Esophagus squamous epithelium (tissue), 4 donors: ENCODE data around the gene OTOG.

ENCODE experiments used
- CTCF ChIP-seq, 6 experiments: fragments of 450-650 bp in 4 of 6; fragments of 200-600 bp in 2 of 6; sonication (generic) in 2 of 6; IDR thresholded peaks; one replicate each; pipeline ENCODE4 v1.5.1; 2016 to 2019; ENCODE audit warnings: antibody characterized with exemption in 6 of 6, mild to moderate bottlenecking in 4 of 6, moderate library complexity in 4 of 6
- POLR2A ChIP-seq, 4 donors: fragments of 450-650 bp; IDR thresholded peaks; one replicate each; pipeline ENCODE4 v1.6.1; 2017; ENCODE audit warnings: antibody characterized with exemption in 4 of 4, mild to moderate bottlenecking in 4 of 4, moderate library complexity in 3 of 4

GRCh38 chr11:17563231-17563646, 16.2 kb downstream of the OTOG start:
- no peak for TF ChIP-seq CTCF (IDR thresholded peaks at IDR 0.05)
- no peak for TF ChIP-seq POLR2A (IDR thresholded peaks at IDR 0.05)
